Measurements from ENCODE around the gene AUTS2.

AUTS2 gene

GRCh38 chr7:69920797-69921196, 322.5 kb downstream of the AUTS2 start:
- no peak overlapping the region for H3K27ac ChIP-seq
- no peaks in the 10 kb centered on the region for H3K36me3 ChIP-seq
- H3K4me3 ChIP-seq (ENCODE audit: low read depth, low read length) = no peak overlapping the region
- no peak for TF ChIP-seq CTCF (IDR thresholded peaks at IDR 0.05; ENCODE audit: low read depth, low read length)
- DNase-seq = no peak
- no peaks in the 10 kb centered on the region for H3K27me3 ChIP-seq (ENCODE audit: insufficient read depth, low read depth, severe bottlenecking)
- no peaks in the 10 kb centered on the region for H3K9me3 ChIP-seq (ENCODE audit: severe bottlenecking)

GRCh38 chr7:69922026-69922803, 323.9 kb downstream of the AUTS2 start:
- H3K27ac ChIP-seq = no peak overlapping the region
- no peak for DNase-seq
- no peak for TF ChIP-seq CTCF (IDR thresholded peaks at IDR 0.05; ENCODE audit: low read depth, low read length)

GRCh38 chr7:69927461-69927860, 329.2 kb downstream of the AUTS2 start:
- no peak for TF ChIP-seq CTCF (IDR thresholded peaks at IDR 0.05; ENCODE audit: low read depth, low read length)
- Histone ChIP-seq H3K27ac (no peak overlapping the region), H3K27me3 (ENCODE audit: insufficient read depth, low read depth, severe bottlenecking) (no peaks in the 10 kb centered on the region), H3K36me3 (no peaks in the 10 kb centered on the region), H3K9me3 (ENCODE audit: severe bottlenecking) (peaks cover 3% of the 10 kb centered on the region), H3K4me3 (ENCODE audit: low read depth, low read length) (no peak overlapping the region)
- DNase-seq = no peak

More at GRCh38 chr7:69922026-69922803, 323.9 kb downstream of the AUTS2 start:
- no peaks in the 10 kb centered on the region for H3K9me3 ChIP-seq (ENCODE audit: severe bottlenecking)
- no peak overlapping the region for H3K4me3 ChIP-seq (ENCODE audit: low read depth, low read length)
- H3K36me3 ChIP-seq = no peaks in the 10 kb centered on the region
- H3K27me3 ChIP-seq (ENCODE audit: insufficient read depth, low read depth, severe bottlenecking) = no peaks in the 10 kb centered on the region

- H3K27me3 ChIP-seq (ENCODE audit: insufficient read depth, low read depth, severe bottlenecking) = no peaks in the 10 kb centered on the region
- H3K9me3 ChIP-seq (ENCODE audit: severe bottlenecking) = peaks cover 3% of the 10 kb centered on the region
- no peak overlapping the region for H3K27ac ChIP-seq
- DNase-seq = no peak
- H3K36me3 ChIP-seq = no peaks in the 10 kb centered on the region
- no peak overlapping the region for H3K4me3 ChIP-seq (ENCODE audit: low read depth, low read length)
- no peak for TF ChIP-seq CTCF (IDR thresholded peaks at IDR 0.05; ENCODE audit: low read depth, low read length)
Measured at GRCh38 chr7:69928621-69929020, 330.3 kb downstream of the AUTS2 start.

- H3K27me3 ChIP-seq (ENCODE audit: insufficient read depth, low read depth, severe bottlenecking) = no peaks in the 10 kb centered on the region
- no peak for TF ChIP-seq CTCF (IDR thresholded peaks at IDR 0.05; ENCODE audit: low read depth, low read length)
- DNase-seq = no peak
Measured at GRCh38 chr7:69929622-69930021, 331.3 kb downstream of the AUTS2 start.

More at GRCh38 chr7:69929622-69930021, 331.3 kb downstream of the AUTS2 start:
- Histone ChIP-seq H3K9me3 (ENCODE audit: severe bottlenecking) (peaks cover 3% of the 10 kb centered on the region), H3K27ac (no peak overlapping the region), H3K4me3 (ENCODE audit: low read depth, low read length) (no peak overlapping the region), H3K36me3 (no peaks in the 10 kb centered on the region)
